Left lung (tissue), 10 donors: ENCODE measurements around the gene DSCAML1. TPM values are rescaled to one million over a fixed set of nuclear protein-coding genes. Genes with fewer than 3 reads are reported as not detected.

Experiments used
- ATAC-seq: fragments of 200-7000 bp; cut with Tn5 transposase; one replicate; pipeline ENCODE4 v1.9.1; 2020; ENCODE audit warnings: moderate library complexity
- DNase-seq, 4 donors: peaks; one replicate each; pipeline ENCODE4 v3.0.0-alpha.2; 2013 to 2020
- H3K27ac ChIP-seq, 2 donors: fragments of 200-600 bp; sonication (generic) in 1 of 2; one replicate each; pipeline versions ENCODE4 v1.5.0 to v1.8.0; 2020 to 2021
- H3K27me3 ChIP-seq, 2 donors: fragments of 200-600 bp; sonication (generic) in 1 of 2; one replicate each; pipeline versions ENCODE4 v1.5.0 to v1.8.0; 2020 to 2021
- H3K36me3 ChIP-seq, 2 donors: fragments of 200-600 bp; sonication (generic) in 1 of 2; one replicate each; pipeline versions ENCODE4 v1.5.0 to v1.8.0; 2020 to 2021
- H3K4me1 ChIP-seq, 2 donors: fragments of 200-600 bp; one replicate each; pipeline ENCODE4 v1.8.0; 2021
- H3K4me3 ChIP-seq, 2 donors: fragments of 200-600 bp; sonication (generic) in 1 of 2; one replicate each; pipeline versions ENCODE4 v1.5.0 to v1.8.0; 2020 to 2021; ENCODE audit warnings: mild to moderate bottlenecking in 1 of 2
- H3K9me3 ChIP-seq, 2 donors: fragments of 200-600 bp; sonication (generic) in 1 of 2; one replicate each; pipeline versions ENCODE4 v1.5.0 to v1.8.0; 2020 to 2021
- CTCF ChIP-seq, 2 donors: fragments of 200-600 bp; sonication (generic) in 1 of 2; IDR thresholded peaks; one replicate each; pipeline versions ENCODE4 v1.5.0 to v1.8.0; 2021; ENCODE audit warnings: antibody characterized with exemption in 2 of 2
- intact Hi-C, 2 donors: fragments of 100-400 bp; cut with DNase I; formaldehyde crosslinking; loops; one replicate each; pipeline versions ENCODE4 v1.11.2 to v1.14.2; 2022
- polyA plus RNA-seq, 6 donors: library from polyadenylated mRNA; unstranded; fragments of 120-200 nt; gene quantifications; one replicate each; pipeline ENCODE4 v1.2.1, GENCODE V29; 2013; ENCODE audit not compliant: insufficient read length in 6 of 6
- total RNA-seq, 2 donors: library from RNA; stranded (reverse); fragmentation: NEBNext Ultra II Directional; extraction: Animal tissue kit (Norgen Biotek cat#: 25700); gene quantifications; one replicate each; pipeline ENCODE4 v1.2.1, GENCODE V29; 2021
- donor health status: DM: no; HTN: yes; CAD: no.
- donor health status: DM: no; HTN: no; CAD: no.

DSCAML1 gene
- total and polyA plus RNA-seq, 8 donors, result 0.35 to 1.8 (median 1.2) TPM

- no peak overlapping the region for H3K27ac ChIP-seq
- H3K36me3 ChIP-seq, result no peaks in the 10 kb centered on the region
- TF ChIP-seq CTCF (IDR thresholded peaks at IDR 0.05), result no peak
- H3K9me3 ChIP-seq, result no peaks in the 10 kb centered on the region
- H3K4me1 ChIP-seq, result no peaks in the 10 kb centered on the region
- intact Hi-C loops, result no loop called here
- ATAC-seq, result no peak
- no peak for DNase-seq
- H3K4me3 ChIP-seq, result no peak overlapping the region
- no peaks in the 10 kb centered on the region for H3K27me3 ChIP-seq
Observed at GRCh38 chr11:117511931-117512539, 285.0 kb downstream of the DSCAML1 start.

GRCh38 chr11:117511483-117511930 lies 285.5 kb downstream of the DSCAML1 start:
- TF ChIP-seq CTCF (IDR thresholded peaks at IDR 0.05), result no peak
- no peak for DNase-seq
- no peaks in the 10 kb centered on the region for H3K4me1 ChIP-seq
- intact Hi-C loops, result no loop called here
- H3K36me3 ChIP-seq, result no peaks in the 10 kb centered on the region
- H3K27ac ChIP-seq, result no peak overlapping the region
- ATAC-seq, result peak; percentile 20
- no peak overlapping the region for H3K4me3 ChIP-seq
- no peaks in the 10 kb centered on the region for H3K27me3 ChIP-seq
- H3K9me3 ChIP-seq, result no peaks in the 10 kb centered on the region

- no peak for DNase-seq
- H3K9me3 ChIP-seq, result no peaks in the 10 kb centered on the region
- no peaks in the 10 kb centered on the region for H3K36me3 ChIP-seq
- no peaks in the 10 kb centered on the region for H3K4me1 ChIP-seq
- no peak for ATAC-seq
- intact Hi-C loops, result no loop called here
- TF ChIP-seq CTCF (IDR thresholded peaks at IDR 0.05), result no peak
- no peak overlapping the region for H3K27ac ChIP-seq
- H3K4me3 ChIP-seq, result no peak overlapping the region
- no peaks in the 10 kb centered on the region for H3K27me3 ChIP-seq
Observed at GRCh38 chr11:117510646-117511045, 286.4 kb downstream of the DSCAML1 start.

- Histone ChIP-seq H3K4me1 (no peaks in the 10 kb centered on the region), H3K36me3 (no peaks in the 10 kb centered on the region), H3K27me3 (no peaks in the 10 kb centered on the region), H3K27ac (no peak overlapping the region), H3K9me3 (no peaks in the 10 kb centered on the region), H3K4me3 (no peak overlapping the region)
- no peak for TF ChIP-seq CTCF (IDR thresholded peaks at IDR 0.05)
- DNase-seq (no peak), ATAC-seq (no peak)
- intact Hi-C loops, result no loop called here
Observed at GRCh38 chr11:117509543-117509942, 287.5 kb downstream of the DSCAML1 start.

GRCh38 chr11:117506971-117507370 lies 290.0 kb downstream of the DSCAML1 start:
- Histone ChIP-seq H3K4me3 (no peak overlapping the region), H3K27ac (no peak overlapping the region), H3K36me3 (no peaks in the 10 kb centered on the region), H3K4me1 (no peaks in the 10 kb centered on the region), H3K9me3 (no peaks in the 10 kb centered on the region), H3K27me3 (no peaks in the 10 kb centered on the region)
- DNase-seq (no peak), ATAC-seq (no peak)
- intact Hi-C loops, result no loop called here
- TF ChIP-seq CTCF (IDR thresholded peaks at IDR 0.05), result no peak
